Measurements from ENCODE around the gene RIMS4.
"Not testable (repeated sequence)": the region's sequence is repeated elsewhere in the genome, so short reads cannot be mapped to it uniquely, and the experiment has no call there.

RIMS4 gene

GRCh38 chr20:44829688-44830087, 19.3 kb upstream of the RIMS4 start:
- DNase-seq (ENCODE audit: low read depth in 1 of 2, low spot score in 1 of 2) = no peak
- no peak overlapping the region for H3K4me3 ChIP-seq (replicated peaks; ENCODE audit: insufficient read depth, low read length)
- H3K27me3 ChIP-seq (ENCODE audit: insufficient read depth, poor library complexity, severe bottlenecking) = peaks cover 12% of the 10 kb centered on the region
- TF ChIP-seq SPI1 (IDR thresholded peaks at IDR 0.05; ENCODE audit: borderline replicate concordance, low read depth) = no peak
- TF ChIP-seq CTCF (IDR thresholded peaks at IDR 0.05; ENCODE audit: insufficient read depth, low read length) = no peak
- no peak for TF ChIP-seq POLR2AphosphoS5 (IDR thresholded peaks at IDR 0.05; ENCODE audit: low read depth)
- TF ChIP-seq REST (IDR thresholded peaks at IDR 0.05; ENCODE audit: insufficient replicate concordance, low read depth) = no peak
- TF ChIP-seq GABPA (IDR thresholded peaks at IDR 0.05; ENCODE audit: low read depth) = no peak
- no peak overlapping the region for H3K27ac ChIP-seq (replicated peaks)

- TF ChIP-seq SPI1 (IDR thresholded peaks at IDR 0.05; ENCODE audit: borderline replicate concordance, low read depth) (no peak), CTCF (IDR thresholded peaks at IDR 0.05; ENCODE audit: insufficient read depth, low read length) (no peak), REST (IDR thresholded peaks at IDR 0.05; ENCODE audit: insufficient replicate concordance, low read depth) (no peak)
- DNase-seq (ENCODE audit: low read depth in 1 of 2, low spot score in 1 of 2) = no peak
- no peak overlapping the region for H3K4me3 ChIP-seq (replicated peaks; ENCODE audit: insufficient read depth, low read length)
- H3K27me3 ChIP-seq (ENCODE audit: insufficient read depth, poor library complexity, severe bottlenecking) = peaks cover 12% of the 10 kb centered on the region
- no peak overlapping the region for H3K27ac ChIP-seq (replicated peaks)
Observed at GRCh38 chr20:44828640-44829039, 18.3 kb upstream of the RIMS4 start.

GRCh38 chr20:44827401-44827800, 17.1 kb upstream of the RIMS4 start:
- DNase-seq (ENCODE audit: low read depth in 1 of 2, low spot score in 1 of 2) = no peak
- TF ChIP-seq SPI1 (IDR thresholded peaks at IDR 0.05; ENCODE audit: borderline replicate concordance, low read depth) (no peak), REST (IDR thresholded peaks at IDR 0.05; ENCODE audit: insufficient replicate concordance, low read depth) (no peak), POLR2AphosphoS5 (IDR thresholded peaks at IDR 0.05; ENCODE audit: low read depth) (no peak)
- Histone ChIP-seq H3K27me3 (ENCODE audit: insufficient read depth, poor library complexity, severe bottlenecking) (peaks cover 12% of the 10 kb centered on the region), H3K4me3 (replicated peaks; ENCODE audit: insufficient read depth, low read length) (no peak overlapping the region), H3K27ac (replicated peaks) (no peak overlapping the region)

GRCh38 chr20:44821576-44821975, 11.2 kb upstream of the RIMS4 start:
- not testable (repeated sequence) for H3K27me3 ChIP-seq (ENCODE audit: insufficient read depth, poor library complexity, severe bottlenecking); DNase-seq (ENCODE audit: low read depth in 1 of 2, low spot score in 1 of 2); H3K4me3 ChIP-seq (replicated peaks; ENCODE audit: insufficient read depth, low read length); H3K27ac ChIP-seq (replicated peaks)

All from HL-60 (cell line).